GM19035 (cell line): ENCODE measurements around the gene SECISBP2L.
"Not testable (repeated sequence)": the region's sequence is repeated elsewhere in the genome, so short reads cannot be mapped to it uniquely, and the experiment has no call there.

Experiments used
- ATAC-seq: cut with Tn5 transposase; IDR thresholded peaks from one replicate; pipeline ENCODE4 v1.9.1; 2021; ENCODE audit not compliant: unreplicated experiment

Gene SECISBP2L

DNA sequence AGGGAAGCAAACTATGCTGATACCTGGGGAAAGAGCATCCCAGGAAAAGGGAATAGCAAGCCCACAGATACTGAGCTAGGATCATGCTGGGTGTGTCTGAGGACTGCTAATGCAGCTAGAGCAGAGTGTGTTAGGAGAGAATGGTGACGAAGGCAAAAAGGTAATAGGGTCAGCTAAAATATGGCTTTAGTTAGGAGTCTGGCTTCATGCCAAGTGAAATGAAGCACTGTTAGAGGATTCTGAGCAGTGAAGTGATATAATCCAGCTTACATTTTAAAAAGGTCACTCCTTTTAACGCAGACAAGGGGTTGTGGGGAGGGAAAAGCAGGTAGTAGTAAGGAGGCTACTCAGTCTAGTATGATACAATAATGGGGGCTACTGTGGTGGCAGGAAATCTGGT, 30.4 kb downstream of the SECISBP2L start:
- no peak for ATAC-seq

DNA sequence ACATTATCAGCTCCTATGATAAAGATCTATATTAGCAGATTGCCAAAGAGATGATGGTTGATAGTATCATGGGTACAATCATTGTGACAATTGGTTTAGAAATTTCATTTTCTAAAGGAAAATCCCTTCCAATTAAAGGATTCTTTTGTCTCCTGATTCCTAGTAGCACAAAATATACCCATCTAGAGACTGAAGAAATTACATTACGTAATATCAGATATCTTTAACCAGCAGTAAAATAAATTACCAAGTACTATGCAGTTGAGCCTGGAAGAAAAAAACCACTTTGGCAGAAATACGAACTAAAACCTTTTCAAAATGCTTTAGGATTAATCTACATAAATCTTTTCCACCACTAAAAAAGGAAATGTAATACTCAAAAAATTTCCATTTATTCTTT, 46.9 kb downstream of the SECISBP2L start:
- ATAC-seq = no peak

- no peak for ATAC-seq
These were observed 50.0 kb downstream of the SECISBP2L start for GRCh38 chr15:48996276-48996675.

DNA sequence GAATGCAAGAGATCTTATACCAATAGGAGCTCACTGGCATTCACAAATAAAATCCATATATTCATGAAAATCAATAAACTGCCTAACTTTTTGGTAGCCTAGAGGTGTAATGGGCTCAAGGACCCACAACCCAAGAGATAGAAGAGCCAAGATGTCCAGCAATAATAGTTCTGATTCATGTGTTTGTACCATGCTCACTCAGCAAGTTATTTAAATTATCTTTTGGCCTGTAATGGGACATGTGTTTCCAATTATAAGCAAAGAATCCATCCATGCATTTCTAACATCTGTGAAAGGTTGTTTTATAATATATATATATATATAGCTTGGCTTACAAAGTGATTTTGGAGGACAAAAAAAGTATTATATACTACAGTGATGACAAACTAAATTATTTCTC, 52.9 kb downstream of the SECISBP2L start:
- no peak for ATAC-seq

DNA sequence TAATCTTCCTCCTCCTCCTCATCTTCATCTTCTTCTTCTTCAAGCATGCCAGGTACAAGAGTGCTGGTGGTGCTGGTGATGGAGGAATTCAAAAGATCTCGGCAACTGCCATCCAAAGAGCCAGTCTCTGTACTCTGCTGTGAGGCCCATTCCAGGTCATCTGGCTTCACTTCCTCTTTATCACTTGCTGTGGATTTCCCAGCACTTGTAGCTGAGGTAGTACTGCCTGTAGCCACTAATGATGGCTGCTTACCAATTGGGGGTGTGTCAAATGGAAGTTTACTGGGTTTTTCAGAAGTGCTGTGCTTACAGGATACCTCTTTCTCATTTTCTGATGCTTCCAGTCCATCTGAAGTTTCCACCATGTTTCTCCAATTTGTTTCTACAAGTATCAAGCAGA, 53.7 kb downstream of the SECISBP2L start:
- peak; percentile 67 for ATAC-seq

DNA sequence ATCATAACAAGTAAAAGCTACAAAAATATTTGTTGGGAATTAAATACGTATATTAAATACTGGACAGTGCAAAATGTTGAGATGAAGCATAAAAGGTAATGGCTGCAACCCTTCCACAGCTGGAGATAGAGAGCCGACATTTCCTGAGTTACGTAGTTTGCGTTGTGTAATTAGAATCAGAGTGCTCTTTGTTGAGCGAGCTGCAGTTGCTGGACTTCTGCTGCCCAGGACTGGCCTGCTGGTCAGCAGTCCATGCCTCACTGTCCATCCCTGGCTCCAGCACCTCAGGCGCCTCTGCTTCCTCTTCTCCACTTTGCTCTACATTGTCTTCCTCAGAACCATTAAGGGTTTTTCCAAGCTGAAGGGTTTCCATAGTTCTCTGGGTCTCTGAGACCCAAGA, 54.1 kb downstream of the SECISBP2L start:
- peak; percentile 13 for ATAC-seq

DNA sequence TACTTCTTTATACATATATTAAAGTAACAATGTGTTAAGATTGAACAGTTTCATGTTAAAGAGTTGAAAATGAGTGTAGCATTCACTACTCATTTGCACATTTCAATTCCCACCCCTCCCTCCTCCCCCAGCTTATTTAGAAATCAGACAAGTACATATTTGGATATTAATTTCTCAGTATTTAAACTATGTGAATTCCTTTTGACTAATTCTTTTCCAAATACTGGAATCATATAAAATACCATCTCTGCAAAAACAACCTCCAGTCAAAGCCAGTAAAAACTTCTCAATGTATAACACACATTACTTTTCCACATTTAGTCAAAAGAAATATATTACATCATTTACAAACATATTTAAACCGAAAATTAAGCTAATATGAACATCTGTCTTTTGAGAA, 57.1 kb downstream of the SECISBP2L start:
- ATAC-seq = no peak

DNA sequence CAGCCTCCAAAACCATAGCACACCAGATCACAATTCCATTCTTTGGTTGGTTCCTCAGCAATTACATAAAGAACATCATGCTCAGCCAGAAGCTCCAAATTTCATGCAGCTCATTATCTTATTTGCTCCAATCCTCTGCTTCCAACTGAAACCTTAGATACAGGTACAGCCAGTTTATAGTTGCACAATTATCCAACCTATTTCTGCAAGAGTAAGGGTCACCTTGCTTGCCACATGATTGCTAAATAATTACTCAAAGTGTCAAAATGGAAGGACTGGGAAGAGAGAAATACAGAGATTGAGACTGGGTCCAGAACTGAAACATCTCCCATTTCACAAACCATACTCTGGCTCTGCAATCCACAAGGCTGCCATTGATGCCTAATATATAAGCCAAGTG, 59.1 kb downstream of the SECISBP2L start:
- ATAC-seq = no peak

- ATAC-seq = no peak
These were observed 60.0 kb downstream of the SECISBP2L start for GRCh38 chr15:48986240-48986639.

- no peak for ATAC-seq
These were observed 60.7 kb downstream of the SECISBP2L start for GRCh38 chr15:48985516-48985915.

- ATAC-seq = no peak
These were observed 61.4 kb downstream of the SECISBP2L start for GRCh38 chr15:48984811-48985352.

- ATAC-seq = no peak
These were observed 62.1 kb downstream of the SECISBP2L start for GRCh38 chr15:48984021-48984710.

GRCh38 chr15:48983300-48983699, 62.9 kb downstream of the SECISBP2L start:
- ATAC-seq = no peak

DNA sequence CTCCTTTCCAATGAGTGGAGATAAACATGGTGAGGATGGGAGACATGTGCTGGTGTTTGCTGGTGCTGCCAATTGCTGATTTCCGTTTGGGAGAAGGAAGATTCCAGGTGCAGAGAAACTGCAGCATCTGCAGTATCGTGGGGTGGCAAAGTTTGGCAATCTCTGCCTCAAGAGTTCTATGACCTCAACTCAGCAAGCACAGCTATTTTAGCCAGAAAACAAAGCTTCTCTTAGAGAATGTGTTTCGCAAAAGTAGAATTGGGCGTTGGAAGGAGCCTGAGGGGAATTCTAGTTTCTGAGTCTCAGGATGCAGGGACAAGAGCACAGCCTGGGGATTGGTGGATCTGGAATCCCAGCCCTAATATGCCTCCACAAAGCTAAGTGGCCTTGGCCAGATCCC, 64.3 kb downstream of the SECISBP2L start:
- ATAC-seq = no peak

- ATAC-seq = no peak
These were observed 67.6 kb downstream of the SECISBP2L start for GRCh38 chr15:48978638-48979037.

DNA sequence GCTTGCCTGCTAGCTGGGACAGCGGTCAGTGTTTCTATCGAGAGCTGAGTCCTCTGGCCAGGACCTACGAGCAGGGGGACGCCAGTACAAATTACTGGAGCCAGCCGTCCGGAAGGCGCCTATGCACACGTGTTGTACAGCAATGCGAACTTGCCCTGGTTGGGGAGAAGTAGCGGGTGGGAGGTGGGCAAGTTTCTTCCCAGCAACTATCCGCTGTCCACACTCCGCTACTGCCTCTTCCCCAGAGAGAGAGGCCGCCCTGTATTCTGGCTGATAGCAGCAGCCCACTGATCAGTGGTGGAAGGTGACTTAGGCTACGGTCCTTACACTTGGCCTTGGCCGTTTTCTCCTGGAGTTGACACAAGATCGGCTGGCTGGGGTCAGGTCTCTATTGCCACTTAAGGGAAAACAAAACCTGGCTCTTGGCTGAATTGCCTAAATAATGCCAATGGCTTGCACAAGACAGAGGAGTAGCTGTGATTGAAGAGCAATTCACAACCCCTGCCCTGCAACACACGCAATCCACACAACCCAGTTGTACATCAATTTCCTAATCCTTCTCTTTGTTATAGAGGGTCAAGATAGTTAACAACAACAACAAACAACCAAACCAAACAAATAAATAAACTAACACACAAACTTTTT, 69.7 kb downstream of the SECISBP2L start:
- no peak for ATAC-seq

GRCh38 chr15:48975472-48976419, 70.5 kb downstream of the SECISBP2L start:
- ATAC-seq = peak; percentile 95

DNA sequence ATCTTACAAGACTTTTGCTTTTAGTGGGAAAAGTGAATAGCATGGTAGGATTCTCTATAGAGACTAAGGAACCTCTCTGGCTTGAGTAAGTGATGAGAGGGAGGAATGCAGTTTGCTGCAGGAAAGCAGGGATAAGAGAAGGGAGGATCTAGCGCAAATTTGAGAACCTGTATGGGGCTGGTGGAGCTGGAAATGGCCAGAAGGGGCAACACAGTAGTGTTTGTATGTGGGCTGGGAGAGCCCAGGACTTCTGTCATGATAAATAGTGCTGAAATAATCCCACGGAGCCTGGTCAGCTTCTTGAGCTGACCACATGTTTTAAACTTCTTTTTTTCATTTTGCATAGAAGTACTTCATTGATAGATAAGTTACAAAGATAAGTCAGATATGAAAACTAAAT, 71.4 kb downstream of the SECISBP2L start:
- ATAC-seq = no peak

GRCh38 chr15:48972750-48973503, 73.3 kb downstream of the SECISBP2L start:
- ATAC-seq = no peak

DNA sequence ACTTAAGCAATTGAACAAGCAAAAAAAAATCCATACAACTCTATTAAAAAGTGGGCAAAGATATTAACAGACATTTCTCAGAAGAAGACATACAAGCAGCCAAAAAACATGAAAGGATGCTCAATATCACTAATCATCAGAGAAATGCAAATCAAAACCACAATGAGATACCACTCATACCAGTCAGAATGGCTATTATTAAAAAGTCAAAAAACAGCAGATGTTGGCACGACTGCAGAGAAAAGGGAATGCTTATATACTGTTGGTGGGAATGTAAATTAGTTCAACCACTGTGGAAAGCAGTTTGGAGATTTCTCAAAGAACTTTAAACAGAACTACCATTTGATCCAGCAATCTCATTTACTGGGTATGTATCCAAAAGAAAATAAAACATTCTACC, 75.3 kb downstream of the SECISBP2L start:
- ATAC-seq = not testable (repeated sequence)

- no peak for ATAC-seq
These were observed 78.2 kb downstream of the SECISBP2L start for GRCh38 chr15:48968066-48968465.
